G401.6 (cell line): ENCODE data around the gene YTHDF1.
A peak's percentile ranks its signal among the peaks of the same experiment; 100 is the strongest.

Experiments used
- FAIRE-seq: peaks from 2 replicates; lab custom pipeline; 2012; peaks lifted over from hg19 to GRCh38; lab: Jason Lieb, UNC

YTHDF1 gene

GRCh38 chr20:63248835-63249591 lies 33.1 kb upstream of the YTHDF1 start:
- FAIRE-seq: no peak

- FAIRE-seq: no peak
These were observed 31.8 kb upstream of the YTHDF1 start for GRCh38 chr20:63247671-63248228.

- FAIRE-seq: no peak
These were observed 30.8 kb upstream of the YTHDF1 start for GRCh38 chr20:63246490-63247288.

- no peak for FAIRE-seq
These were observed 28.5 kb upstream of the YTHDF1 start for GRCh38 chr20:63244468-63244867.

GRCh38 chr20:63243604-63244247 lies 27.8 kb upstream of the YTHDF1 start:
- no peak for FAIRE-seq

GRCh38 chr20:63242736-63243135 lies 26.8 kb upstream of the YTHDF1 start:
- FAIRE-seq: no peak

- no peak for FAIRE-seq
These were observed 25.3 kb upstream of the YTHDF1 start for GRCh38 chr20:63241272-63241671.

- FAIRE-seq: no peak
These were observed 24.1 kb upstream of the YTHDF1 start for GRCh38 chr20:63240004-63240403.

DNA sequence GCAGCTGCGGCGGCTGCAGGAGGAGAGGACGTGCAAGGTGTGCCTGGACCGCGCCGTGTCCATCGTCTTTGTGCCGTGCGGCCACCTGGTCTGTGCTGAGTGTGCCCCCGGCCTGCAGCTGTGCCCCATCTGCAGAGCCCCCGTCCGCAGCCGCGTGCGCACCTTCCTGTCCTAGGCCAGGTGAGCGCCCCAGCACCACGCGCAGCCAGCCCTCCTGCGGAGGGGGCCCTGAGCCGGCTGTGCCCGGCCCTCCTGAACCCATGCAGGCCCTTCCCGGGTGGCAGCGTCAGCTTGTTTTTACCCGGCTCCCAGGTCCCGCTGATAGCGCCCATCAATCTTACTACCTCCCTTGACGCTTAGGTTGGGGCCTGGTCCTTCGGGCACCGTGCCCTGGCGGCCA lies 23.5 kb upstream of the YTHDF1 start:
- FAIRE-seq: no peak

- no peak for FAIRE-seq
These were observed 22.7 kb upstream of the YTHDF1 start for GRCh38 chr20:63238514-63239125.

GRCh38 chr20:63238031-63238430 lies 22.1 kb upstream of the YTHDF1 start:
- no peak for FAIRE-seq

DNA sequence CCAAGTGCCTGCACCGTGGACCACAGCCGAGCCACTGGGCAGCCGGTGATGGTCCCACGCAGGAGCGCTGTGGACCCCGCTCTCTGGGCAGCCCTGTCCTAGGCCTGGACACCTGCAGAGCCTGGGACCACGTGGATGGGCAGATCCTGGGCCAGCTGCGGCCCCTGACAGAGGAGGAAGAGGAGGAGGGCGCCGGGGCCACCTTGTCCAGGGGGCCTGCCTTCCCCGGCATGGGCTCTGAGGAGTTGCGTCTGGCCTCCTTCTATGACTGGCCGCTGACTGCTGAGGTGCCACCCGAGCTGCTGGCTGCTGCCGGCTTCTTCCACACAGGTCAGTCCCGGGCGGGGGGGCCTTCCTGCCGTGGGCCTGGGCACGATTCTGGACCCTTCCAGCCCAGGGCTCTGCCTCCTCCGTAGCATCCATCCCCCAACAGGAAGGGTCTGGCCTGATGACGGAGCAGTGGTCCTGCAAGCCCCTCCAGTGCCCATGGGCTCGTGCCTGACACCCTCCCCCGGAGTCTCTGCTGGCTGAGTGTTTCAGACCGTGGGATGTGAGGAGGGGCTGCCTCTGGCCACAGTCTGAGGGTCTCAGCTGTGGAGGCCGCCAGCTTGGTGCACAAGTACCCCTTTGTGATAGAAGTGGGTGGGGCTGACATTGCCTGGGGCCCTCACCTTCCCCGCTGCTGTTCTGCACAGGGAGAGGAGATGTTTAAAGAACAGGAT lies 20.3 kb upstream of the YTHDF1 start:
- no peak for FAIRE-seq

DNA sequence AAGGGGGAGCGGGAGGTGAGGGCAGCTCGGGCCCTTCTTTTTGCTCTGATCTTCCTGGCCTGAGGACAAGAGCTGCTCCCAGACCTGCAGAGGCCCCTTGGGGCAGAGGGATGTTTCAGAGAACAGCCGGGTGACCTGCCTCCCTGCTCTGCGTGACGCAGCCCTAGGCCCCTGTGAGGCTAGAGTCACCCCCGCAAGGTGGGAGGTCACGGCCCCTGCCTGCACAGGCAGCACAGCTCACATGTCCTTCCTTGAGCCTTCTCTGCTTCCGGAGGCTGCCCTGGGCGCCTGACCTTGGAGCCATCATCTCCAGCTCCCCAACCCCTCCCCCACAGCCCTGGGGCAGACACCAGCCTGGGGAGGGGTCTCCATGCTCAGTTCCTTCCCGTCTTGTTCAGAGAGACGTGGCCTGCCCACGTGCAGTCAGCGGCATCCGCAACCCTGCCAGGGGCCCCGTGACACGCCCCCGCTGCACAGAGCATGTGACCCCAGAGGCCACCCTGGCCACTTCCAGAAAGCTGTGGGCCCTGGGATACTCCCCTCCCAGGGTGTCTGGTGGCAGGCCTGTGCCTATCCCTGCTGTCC lies 19.6 kb upstream of the YTHDF1 start, which contains the start of gene BIRC7:
Gene BIRC7 (plus strand): TSS at position 507 of the 585 bp plus-strand sequence. CDS start 192 bp downstream, outside the sequence.
- FAIRE-seq: no peak

DNA sequence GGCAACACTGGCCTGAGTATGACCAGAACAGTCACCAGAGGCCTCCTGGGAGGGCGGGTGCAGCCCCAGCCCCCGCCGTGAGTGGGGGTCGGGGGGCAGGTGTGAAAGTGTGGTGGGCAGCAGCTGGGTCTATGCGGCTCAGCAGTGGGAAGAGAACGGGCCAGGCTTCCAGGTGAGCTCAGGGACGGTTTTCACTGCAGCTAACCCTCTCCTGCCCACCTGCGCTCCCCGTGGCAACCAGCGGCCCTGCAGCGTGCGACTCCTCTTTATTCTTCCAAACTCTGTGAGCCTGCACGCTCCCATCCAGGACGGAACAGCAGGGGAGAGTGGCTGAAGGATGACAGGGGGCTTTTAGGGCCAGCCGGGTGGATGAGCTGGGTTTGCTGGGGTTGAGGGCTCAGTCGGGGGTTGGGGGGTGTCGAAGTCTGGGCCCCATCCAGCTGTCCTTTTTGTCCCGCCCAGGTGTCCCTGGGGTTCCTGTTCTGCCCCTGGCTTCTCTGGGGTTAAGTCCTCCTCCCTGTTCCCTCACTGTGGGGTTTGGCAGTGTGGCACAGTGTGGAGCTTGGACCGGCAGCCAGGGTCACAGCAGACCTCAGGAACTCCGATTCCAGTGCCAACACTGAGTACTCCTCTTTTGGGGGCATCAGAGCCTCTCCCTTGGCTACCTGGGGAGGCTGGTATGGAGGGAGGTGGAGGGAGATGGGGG lies 18.9 kb upstream of the YTHDF1 start:
- FAIRE-seq: peak; percentile 8

GRCh38 chr20:63233924-63234323 lies 18.0 kb upstream of the YTHDF1 start:
- no peak for FAIRE-seq

DNA sequence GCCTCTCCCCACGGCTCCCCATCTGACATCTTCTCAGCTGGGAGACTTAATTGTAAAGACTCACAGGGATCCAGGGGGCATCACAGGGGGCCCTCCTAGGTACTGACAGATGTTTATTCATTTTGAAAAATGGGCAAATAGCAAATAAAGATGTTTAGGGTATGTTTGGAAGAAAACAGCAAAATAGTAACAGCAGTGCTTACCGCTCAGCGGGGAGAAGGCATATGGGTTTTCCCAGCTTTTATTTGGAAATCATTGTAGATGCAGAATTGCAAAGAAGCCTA lies 17.1 kb upstream of the YTHDF1 start:
- FAIRE-seq: no peak

GRCh38 chr20:63232235-63233060 lies 16.5 kb upstream of the YTHDF1 start:
- FAIRE-seq: peak; percentile 99

- peak; percentile 74 for FAIRE-seq
These were observed 14.9 kb upstream of the YTHDF1 start for GRCh38 chr20:63230800-63231268.

- FAIRE-seq: no peak
These were observed 12.9 kb upstream of the YTHDF1 start for GRCh38 chr20:63228806-63229205.

DNA sequence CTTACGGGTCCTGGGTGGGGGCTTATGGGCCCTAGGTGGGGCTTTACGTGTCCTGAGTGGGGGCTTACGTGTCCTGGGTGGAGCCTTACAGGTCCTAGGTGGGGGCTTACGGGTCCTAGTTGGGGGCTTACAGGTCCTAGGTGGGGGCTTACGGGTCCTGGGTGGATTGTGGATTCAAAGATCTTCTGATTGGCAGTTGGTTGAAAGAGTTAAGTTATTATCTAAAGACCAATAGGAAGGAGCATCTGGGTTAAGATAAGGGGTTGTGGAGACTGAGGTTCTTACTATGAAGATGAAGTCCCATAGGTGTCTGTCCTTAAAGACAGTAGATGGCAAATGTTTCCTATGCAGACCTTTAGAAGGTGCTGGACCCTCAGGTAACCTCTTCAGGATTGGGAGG lies 11.3 kb upstream of the YTHDF1 start:
- FAIRE-seq: no peak
